Measurements from ENCODE around the gene PTX4.

PTX4 gene

GRCh38 chr16:1488619-1489018 lies at the start of gene PTX4:
TSS of gene PTX4 (minus strand) at chr16:1488944. CDS start at chr16:1488909, 35 bp downstream.
- no peak for DNase-seq (ENCODE audit: low read depth in 2 of 2)

- no peak for DNase-seq (ENCODE audit: low read depth in 2 of 2)
These were observed 49.1 kb upstream of the PTX4 start for GRCh38 chr16:1537763-1538289.

- no peak for DNase-seq (ENCODE audit: low read depth in 2 of 2)
These were observed 48.4 kb upstream of the PTX4 start for GRCh38 chr16:1537138-1537577.

- DNase-seq (ENCODE audit: low read depth in 2 of 2), result no peak
These were observed 47.9 kb upstream of the PTX4 start for GRCh38 chr16:1536601-1537000.

- DNase-seq (ENCODE audit: low read depth in 2 of 2), result no peak
These were observed 46.9 kb upstream of the PTX4 start for GRCh38 chr16:1535391-1536291.

GRCh38 chr16:1534021-1535020 lies 45.6 kb upstream of the PTX4 start:
- no peak for DNase-seq (ENCODE audit: low read depth in 2 of 2)

- no peak for DNase-seq (ENCODE audit: low read depth in 2 of 2)
These were observed 44.8 kb upstream of the PTX4 start, which contains the start of gene TMEM204 for GRCh38 chr16:1533443-1533951. TSS of gene TMEM204 (plus strand) at chr16:1533666. CDS start at chr16:1534276, 610 bp downstream.

- no peak for DNase-seq (ENCODE audit: low read depth in 2 of 2)
These were observed 44.0 kb upstream of the PTX4 start for GRCh38 chr16:1532771-1533170.

- DNase-seq (ENCODE audit: low read depth in 2 of 2), result no peak
These were observed 43.5 kb upstream of the PTX4 start for GRCh38 chr16:1532081-1532760.

GRCh38 chr16:1531638-1531910 lies 42.8 kb upstream of the PTX4 start:
- DNase-seq (ENCODE audit: low read depth in 2 of 2), result no peak

- DNase-seq (ENCODE audit: low read depth in 2 of 2), result no peak
These were observed 42.3 kb upstream of the PTX4 start for GRCh38 chr16:1530883-1531637.

GRCh38 chr16:1530349-1530882 lies 41.7 kb upstream of the PTX4 start:
- DNase-seq (ENCODE audit: low read depth in 2 of 2), result no peak

- DNase-seq (ENCODE audit: low read depth in 2 of 2), result no peak
These were observed 40.3 kb upstream of the PTX4 start for GRCh38 chr16:1528921-1529537.

GRCh38 chr16:1527836-1528811 lies 39.4 kb upstream of the PTX4 start:
- DNase-seq (ENCODE audit: low read depth in 2 of 2), result no peak

GRCh38 chr16:1526608-1527555 lies 38.1 kb upstream of the PTX4 start:
- DNase-seq (ENCODE audit: low read depth in 2 of 2), result no peak

- DNase-seq (ENCODE audit: low read depth in 2 of 2), result no peak
These were observed 37.3 kb upstream of the PTX4 start for GRCh38 chr16:1525871-1526607.

GRCh38 chr16:1524366-1524765 lies 35.6 kb upstream of the PTX4 start:
- no peak for DNase-seq (ENCODE audit: low read depth in 2 of 2)

Data from stimulated activated CD8-positive, alpha-beta memory T cell treated with anti-CD3 and anti-CD28 coated beads, Interleukin-15, amount 100 ng/mL, for 48 hours (primary cell).